HUES64 (cell line): ENCODE results near the gene ATPAF1.
A peak's percentile ranks its signal among the peaks of the same experiment; 100 is the strongest.

Experiments used
- H3K27ac ChIP-seq: 2 replicates; pipeline ENCODE4 v1.7.0; 2013; ENCODE audit warnings: low read depth, low read length, inconsistent platforms
- H3K27me3 ChIP-seq: 2 replicates; pipeline ENCODE4 v1.6.1; 2013; ENCODE audit warnings: mild to moderate bottlenecking, low read length; ENCODE audit not compliant: insufficient read depth
- H3K36me3 ChIP-seq: 2 replicates; pipeline ENCODE4 v1.6.1; 2013; ENCODE audit warnings: mild to moderate bottlenecking, low read length; ENCODE audit not compliant: insufficient read depth
- H3K4me1 ChIP-seq: 2 replicates; pipeline ENCODE4 v1.6.1; 2013; ENCODE audit warnings: mild to moderate bottlenecking, low read length, moderate library complexity; ENCODE audit not compliant: insufficient read depth
- H3K4me3 ChIP-seq: 2 replicates; pipeline ENCODE4 v1.5.1; 2013; ENCODE audit warnings: mild to moderate bottlenecking, low read length, moderate library complexity
- H3K9ac ChIP-seq: 2 replicates; pipeline ENCODE4 v1.6.1; 2013; ENCODE audit warnings: mild to moderate bottlenecking, low read depth, low read length
- H3K9me3 ChIP-seq: 2 replicates; pipeline ENCODE4 v1.6.1; 2013; ENCODE audit warnings: low read depth, low read length; ENCODE audit not compliant: insufficient read depth
- WGBS: fragments of 150-250, 120-280 bp; methylation state at CpG from one replicate; pipeline ENCODE4 v1.1.7; 2013; ENCODE audit warnings: missing lambda C conversion rate; 5-methylcytosine and 5-hydroxymethylcytosine counted together

ATPAF1 gene

GRCh38 chr1:46691997-46692790, 24.0 kb upstream of the ATPAF1 start:
- H3K36me3 ChIP-seq = peaks cover 83% of the 10 kb centered on the region
- no peak overlapping the region for H3K4me3 ChIP-seq
- no peaks in the 10 kb centered on the region for H3K4me1 ChIP-seq
- WGBS = 95% methylated on average over 5 of the region's 6 CpGs
- no peak overlapping the region for H3K9ac ChIP-seq
- no peak overlapping the region for H3K27ac ChIP-seq
- H3K9me3 ChIP-seq = no peaks in the 10 kb centered on the region
- H3K27me3 ChIP-seq = no peaks in the 10 kb centered on the region

GRCh38 chr1:46690931-46691421, 22.8 kb upstream of the ATPAF1 start:
- H3K27me3 ChIP-seq = no peaks in the 10 kb centered on the region
- no peaks in the 10 kb centered on the region for H3K9me3 ChIP-seq
- no peaks in the 10 kb centered on the region for H3K4me1 ChIP-seq
- no peak overlapping the region for H3K9ac ChIP-seq
- H3K4me3 ChIP-seq = no peak overlapping the region
- WGBS = 87% methylated on average over 2 of the region's 2 CpGs
- H3K36me3 ChIP-seq = peaks cover 83% of the 10 kb centered on the region
- no peak overlapping the region for H3K27ac ChIP-seq

GRCh38 chr1:46689897-46690296, 21.7 kb upstream of the ATPAF1 start:
- no peaks in the 10 kb centered on the region for H3K27me3 ChIP-seq
- H3K9ac ChIP-seq = no peak overlapping the region
- no peak overlapping the region for H3K4me3 ChIP-seq
- H3K36me3 ChIP-seq = peaks cover 84% of the 10 kb centered on the region
- H3K9me3 ChIP-seq = no peaks in the 10 kb centered on the region
- WGBS = 91% methylated on average over 1 of the region's 1 CpG
- H3K27ac ChIP-seq = peak overlapping the region; percentile 63; the same call in 1 of the 2 replicates
- H3K4me1 ChIP-seq = no peaks in the 10 kb centered on the region

- H3K4me3 ChIP-seq = no peak overlapping the region
- no peak overlapping the region for H3K9ac ChIP-seq
- no peaks in the 10 kb centered on the region for H3K9me3 ChIP-seq
- WGBS = 87% methylated on average over 2 of the region's 2 CpGs
- no peaks in the 10 kb centered on the region for H3K27me3 ChIP-seq
- H3K36me3 ChIP-seq = peaks cover 90% of the 10 kb centered on the region
- peak overlapping the region; percentile 63; the same call in 1 of the 2 replicates for H3K27ac ChIP-seq
- H3K4me1 ChIP-seq = no peaks in the 10 kb centered on the region
Measured at GRCh38 chr1:46689356-46689755, 21.2 kb upstream of the ATPAF1 start.

- H3K4me3 ChIP-seq = no peak overlapping the region
- H3K27me3 ChIP-seq = no peaks in the 10 kb centered on the region
- 89% methylated on average over 9 of the region's 9 CpGs for WGBS
- no peak overlapping the region for H3K9ac ChIP-seq
- no peaks in the 10 kb centered on the region for H3K9me3 ChIP-seq
- H3K27ac ChIP-seq = no peak overlapping the region
- peaks cover 100% of the 10 kb centered on the region for H3K36me3 ChIP-seq
- H3K4me1 ChIP-seq = no peaks in the 10 kb centered on the region
Measured at GRCh38 chr1:46687921-46688509, 19.9 kb upstream of the ATPAF1 start.

- WGBS = 89% methylated on average over 2 of the region's 2 CpGs
- Histone ChIP-seq H3K9ac (no peak overlapping the region), H3K27me3 (no peaks in the 10 kb centered on the region), H3K4me1 (no peaks in the 10 kb centered on the region), H3K36me3 (peaks cover 100% of the 10 kb centered on the region), H3K27ac (no peak overlapping the region), H3K4me3 (no peak overlapping the region), H3K9me3 (no peaks in the 10 kb centered on the region)
Measured at GRCh38 chr1:46687093-46687659, 19.0 kb upstream of the ATPAF1 start.

- Histone ChIP-seq H3K27me3 (no peaks in the 10 kb centered on the region), H3K36me3 (peaks cover 100% of the 10 kb centered on the region), H3K9me3 (no peaks in the 10 kb centered on the region), H3K27ac (no peak overlapping the region), H3K9ac (no peak overlapping the region), H3K4me3 (no peak overlapping the region), H3K4me1 (no peaks in the 10 kb centered on the region)
- 93% methylated on average over 1 of the region's 1 CpG for WGBS
Measured at GRCh38 chr1:46686255-46686654, 18.1 kb upstream of the ATPAF1 start.

GRCh38 chr1:46684670-46685069, 16.5 kb upstream of the ATPAF1 start:
- H3K4me1 ChIP-seq = no peaks in the 10 kb centered on the region
- H3K9ac ChIP-seq = no peak overlapping the region
- no peak overlapping the region for H3K27ac ChIP-seq
- H3K4me3 ChIP-seq = no peak overlapping the region
- 98% methylated on average over 2 of the region's 2 CpGs for WGBS
- H3K9me3 ChIP-seq = no peaks in the 10 kb centered on the region
- H3K27me3 ChIP-seq = no peaks in the 10 kb centered on the region
- peaks cover 99% of the 10 kb centered on the region for H3K36me3 ChIP-seq

GRCh38 chr1:46682064-46682463, 13.9 kb upstream of the ATPAF1 start:
- Histone ChIP-seq H3K27ac (no peak overlapping the region), H3K9ac (no peak overlapping the region), H3K4me1 (peaks cover 10% of the 10 kb centered on the region), H3K36me3 (peaks cover 93% of the 10 kb centered on the region), H3K9me3 (no peaks in the 10 kb centered on the region), H3K4me3 (no peak overlapping the region), H3K27me3 (no peaks in the 10 kb centered on the region)
- 94% methylated on average over 1 of the region's 1 CpG for WGBS

GRCh38 chr1:46681333-46682034, 13.3 kb upstream of the ATPAF1 start:
- Histone ChIP-seq H3K9me3 (no peaks in the 10 kb centered on the region), H3K27me3 (no peaks in the 10 kb centered on the region), H3K36me3 (peaks cover 92% of the 10 kb centered on the region), H3K4me1 (peaks cover 13% of the 10 kb centered on the region), H3K9ac (no peak overlapping the region), H3K4me3 (no peak overlapping the region), H3K27ac (no peak overlapping the region)
- WGBS = no CpG with 5 or more reads among the region's 1 CpG
